T47D (cell line): ENCODE measurements around the gene TMEM37.

Source experiments
- DNase-seq, 2 experiments: peaks; one replicate each; pipeline versions ENCODE4 v3.0.0 to v3.0.0-alpha.2; 2011 to 2012; ENCODE audit warnings: low read depth in 1 of 2, low spot score in 1 of 2
- JUND ChIP-seq: IDR thresholded peaks from 2 replicates; pipeline ENCODE4 v1.6.1; 2012; ENCODE audit warnings: low read depth
- in situ Hi-C: cut with HindIII; loops from 2 replicates; pipeline ENCODE4 v1.10.0; 2016; ENCODE audit warnings: low sequenced_read_pairs, low pct_unique_long_range_greater_than_20kb

The TMEM37 gene

DNA sequence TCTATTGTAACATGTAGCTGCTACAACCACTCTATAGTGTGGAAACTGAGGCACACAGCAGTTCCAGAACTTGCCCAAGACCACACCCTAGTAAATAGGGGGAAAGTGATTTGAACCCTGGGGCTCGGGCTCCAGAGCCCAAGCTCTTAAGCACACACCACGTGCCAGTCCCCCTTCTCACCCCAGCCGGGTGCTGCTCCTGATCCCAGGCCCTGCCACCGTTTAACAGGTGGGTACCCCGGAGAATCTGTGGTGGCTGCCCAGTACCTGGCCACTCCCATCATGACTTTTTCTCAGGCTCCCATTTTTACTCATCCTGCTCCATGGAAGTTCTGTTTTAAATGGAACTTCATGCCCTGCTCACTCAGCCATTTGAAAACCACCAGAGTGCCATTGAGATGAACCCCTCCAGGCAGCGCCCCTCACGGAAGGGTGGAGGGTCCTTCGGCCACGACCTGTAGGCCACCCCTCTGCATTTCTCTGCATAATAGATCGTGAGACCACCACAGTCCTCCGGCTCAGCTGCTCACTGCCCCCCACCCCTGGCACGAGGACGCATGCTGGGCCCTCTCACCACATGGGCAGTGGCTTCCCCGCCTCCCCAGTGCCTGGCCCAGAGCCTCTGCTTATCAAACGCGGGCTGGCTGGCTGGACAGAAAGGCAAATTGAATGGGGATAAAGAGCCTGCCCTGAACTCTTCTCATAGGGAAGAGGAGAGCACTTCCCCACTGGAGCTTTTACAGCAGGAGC lies 42.1 kb downstream of the TMEM37 start:
- in situ Hi-C loops, result no loop called here
- TF ChIP-seq JUND, result no peak
- no peak for DNase-seq

- in situ Hi-C loops, result no loop called here
- DNase-seq, result no peak
- TF ChIP-seq JUND, result no peak
These were observed 42.9 kb downstream of the TMEM37 start for GRCh38 chr2:119474371-119475224.

DNA sequence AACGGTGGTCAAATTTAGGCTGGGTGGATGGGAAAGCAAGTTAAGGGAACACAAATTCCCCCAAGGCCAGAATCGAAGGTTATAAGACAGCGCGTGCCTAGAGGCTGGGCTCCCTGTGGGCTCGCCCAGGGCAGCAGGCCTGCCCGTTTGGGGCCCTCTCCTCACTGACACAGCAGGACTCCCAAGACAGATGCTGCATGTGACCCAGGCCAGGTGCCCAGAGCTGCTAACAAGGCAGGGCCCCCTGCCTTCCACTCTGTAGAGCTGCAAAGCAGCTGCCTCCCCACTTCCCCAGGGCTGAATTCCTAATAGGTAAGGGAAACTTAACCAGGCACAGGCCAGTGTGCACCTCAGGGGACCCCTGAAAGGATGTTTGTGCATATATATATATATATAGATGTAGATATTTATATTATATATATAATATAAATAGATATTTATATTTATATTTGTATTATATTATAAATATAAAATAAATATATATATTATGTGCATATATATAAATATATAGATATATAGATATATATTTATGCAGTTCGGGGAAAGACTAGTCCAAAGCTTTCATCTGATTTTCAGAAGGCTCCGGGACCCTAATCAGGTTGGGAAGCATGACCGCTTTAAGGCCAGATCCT lies 43.7 kb downstream of the TMEM37 start:
- DNase-seq, result no peak
- no peak for TF ChIP-seq JUND
- in situ Hi-C loops, result no loop called here

DNA sequence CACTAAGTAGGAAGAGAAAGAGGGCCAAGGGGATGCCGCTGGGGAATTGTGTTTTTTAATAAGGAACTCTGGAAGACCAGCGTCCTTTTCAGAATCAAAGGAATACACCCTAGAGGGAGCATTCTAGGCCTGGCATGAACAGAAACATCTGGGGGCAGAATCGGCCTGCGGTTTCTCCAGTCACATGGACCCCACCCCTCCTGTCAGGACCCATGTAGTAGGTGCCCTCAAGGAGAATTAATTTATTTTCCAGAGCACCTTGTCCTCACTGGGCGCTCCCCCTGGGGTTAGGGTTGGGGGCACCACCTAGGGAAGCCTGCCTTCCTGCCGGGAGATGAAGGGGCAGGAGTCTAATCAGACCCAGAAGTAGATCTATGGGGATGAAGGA lies 44.2 kb downstream of the TMEM37 start:
- no peak for TF ChIP-seq JUND
- DNase-seq, result no peak
- in situ Hi-C loops, result no loop called here

- in situ Hi-C loops, result no loop called here
- TF ChIP-seq JUND, result no peak
- DNase-seq, result peak; percentile 27 to 56
These were observed 44.9 kb downstream of the TMEM37 start for GRCh38 chr2:119476301-119477112.

DNA sequence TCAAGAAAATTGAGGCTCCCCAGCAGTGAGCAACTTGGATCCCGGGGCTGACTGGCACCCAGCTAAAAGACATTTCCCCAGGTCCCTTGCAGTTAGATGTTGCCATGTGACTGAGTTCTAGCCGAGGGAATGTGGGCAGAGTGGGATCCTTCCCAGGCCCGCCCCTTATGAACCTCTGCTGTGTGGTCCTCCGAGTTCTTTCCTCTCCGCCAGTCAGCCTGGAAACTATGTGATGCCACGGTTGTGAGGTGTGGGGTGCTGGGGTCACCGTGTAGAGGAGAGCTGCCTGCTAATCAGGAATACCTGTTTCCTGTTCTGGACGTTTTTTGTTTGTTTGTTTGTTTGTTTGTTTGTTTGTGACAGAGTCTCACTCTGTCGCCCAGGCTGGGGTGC lies 45.5 kb downstream of the TMEM37 start:
- TF ChIP-seq JUND, result no peak
- in situ Hi-C loops, result no loop called here
- DNase-seq, result no peak

DNA sequence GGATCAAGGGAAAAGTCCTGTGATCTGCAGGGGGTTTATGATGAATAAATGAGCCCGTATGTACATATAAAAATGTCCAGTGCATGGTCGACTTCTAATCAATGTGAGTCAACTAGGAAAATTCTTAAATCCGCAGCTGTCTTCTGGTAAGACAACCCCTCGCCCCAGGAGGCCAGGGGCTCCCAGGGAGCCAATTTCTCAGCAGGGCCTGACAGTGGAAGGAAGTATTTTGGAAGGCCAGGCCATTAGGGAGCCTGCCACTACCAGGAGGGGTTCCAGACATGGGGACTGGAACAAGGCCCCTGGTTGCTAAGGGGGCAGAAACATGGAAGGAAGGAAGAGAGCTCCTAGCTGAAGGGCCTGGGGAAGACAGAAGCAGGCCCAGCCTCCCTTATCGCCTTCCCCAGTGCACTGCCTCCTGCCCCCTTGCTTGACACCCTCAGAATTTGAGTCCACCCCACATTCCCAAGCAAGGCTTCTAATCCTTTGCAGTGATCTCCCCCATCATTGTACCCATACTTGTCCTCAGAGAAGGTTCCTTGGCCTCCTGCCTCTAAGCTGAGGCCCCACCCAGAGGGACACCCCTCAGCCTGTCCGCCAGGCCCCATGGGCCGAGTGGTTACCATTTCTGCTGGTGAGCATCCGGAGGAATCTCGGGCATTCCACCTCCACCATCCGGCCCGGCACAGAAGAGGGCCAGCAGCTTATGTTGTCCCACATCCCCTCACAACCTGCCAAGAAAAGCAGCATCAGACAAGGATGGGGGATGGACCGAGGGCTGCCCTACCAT lies 46.7 kb downstream of the TMEM37 start:
- no peak for DNase-seq
- TF ChIP-seq JUND, result no peak
- in situ Hi-C loops, result no loop called here

DNA sequence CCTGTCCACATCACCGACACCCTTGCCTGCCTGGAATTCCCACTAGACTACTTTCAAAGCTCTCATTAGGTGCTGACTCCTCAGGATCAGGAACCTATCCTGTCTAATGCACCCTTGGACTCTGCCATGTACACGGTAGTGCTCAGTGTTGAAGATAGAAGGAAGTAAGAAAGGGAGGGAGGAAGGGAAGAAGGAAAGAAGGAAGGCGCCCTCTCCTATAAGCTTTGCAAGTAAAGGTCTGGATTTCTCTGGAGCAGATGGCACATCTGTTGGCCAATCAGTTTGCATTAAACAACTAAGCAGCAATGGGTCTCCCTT lies 47.3 kb downstream of the TMEM37 start:
- no peak for TF ChIP-seq JUND
- DNase-seq, result no peak
- in situ Hi-C loops, result no loop called here

DNA sequence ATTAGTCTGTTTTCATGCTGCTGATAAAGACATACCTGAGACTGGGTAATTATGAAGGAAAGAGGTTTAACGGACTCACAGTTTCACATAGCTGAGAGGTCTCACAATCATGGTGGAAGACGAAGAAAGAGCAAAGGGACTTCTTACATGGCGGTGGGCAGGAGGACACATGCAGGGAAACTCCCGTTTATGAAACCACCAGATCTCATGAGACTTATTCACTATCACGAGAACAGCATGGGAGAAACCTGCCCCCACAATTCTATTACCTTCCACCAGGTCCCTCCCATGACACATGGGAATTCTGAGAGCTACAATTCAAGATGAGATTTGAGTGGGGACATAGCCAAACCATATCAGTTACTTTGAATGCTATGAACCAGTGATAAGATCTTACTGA lies 48.5 kb downstream of the TMEM37 start:
- no peak for TF ChIP-seq JUND
- in situ Hi-C loops, result no loop called here
- DNase-seq, result no peak

- no peak for TF ChIP-seq JUND
- DNase-seq, result no peak
- in situ Hi-C loops, result no loop called here
These were observed 49.1 kb downstream of the TMEM37 start for GRCh38 chr2:119480718-119481142.

DNA sequence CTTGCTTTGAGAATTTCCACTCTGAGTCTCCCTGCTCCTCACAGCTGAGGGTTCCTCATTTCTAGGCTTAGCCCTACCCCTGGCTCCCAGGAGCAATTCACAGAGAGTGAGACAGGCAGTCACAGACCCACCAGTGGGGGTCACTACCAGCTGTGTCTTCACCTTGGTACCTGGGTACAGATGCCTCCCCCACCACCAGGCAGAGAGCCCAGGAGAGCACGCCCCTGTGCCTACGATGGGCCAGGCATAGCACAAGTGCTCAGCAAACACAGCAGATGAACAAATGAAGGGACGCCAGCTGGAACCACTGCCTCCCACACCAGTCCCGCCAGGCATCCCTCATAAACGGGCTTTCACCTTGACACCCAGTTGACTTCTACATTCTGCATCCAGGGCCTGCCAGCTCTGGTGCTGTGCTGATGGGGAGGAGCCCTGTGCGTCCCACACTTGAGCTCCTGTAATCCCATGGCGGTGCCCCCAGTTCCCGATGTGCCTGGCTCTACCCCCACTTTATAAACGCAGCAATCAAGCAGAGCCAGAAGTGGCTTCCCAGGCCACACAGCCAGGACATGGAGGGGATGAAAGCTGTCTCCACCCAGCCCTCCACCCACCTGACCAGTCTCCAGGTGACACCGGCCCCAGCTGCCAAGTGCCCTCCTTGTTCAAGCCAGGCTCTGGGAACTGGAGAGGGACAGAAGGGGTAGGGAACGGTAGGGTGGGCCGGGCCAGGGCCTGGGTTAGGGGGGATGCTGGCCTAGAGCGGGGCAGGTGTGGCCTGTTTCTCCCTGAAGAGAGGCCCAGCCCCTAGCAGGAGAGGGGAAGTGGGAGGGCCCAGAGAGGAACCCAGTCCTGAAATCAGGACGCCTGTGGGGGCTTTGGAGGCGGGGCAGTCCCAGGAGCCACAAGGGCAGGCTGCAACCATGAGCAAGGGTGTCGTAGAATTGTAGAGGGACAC lies 50.1 kb downstream of the TMEM37 start:
- in situ Hi-C loops, result no loop called here
- no peak for DNase-seq
- no peak for TF ChIP-seq JUND
